D721Med (cell line): Measurements from ENCODE around the gene TNS1.

Experiments
- DNase-seq: peaks from one replicate; pipeline ENCODE4 v3.0.0; 2011; ENCODE audit warnings: low spot score; ENCODE audit not compliant: insufficient read length
- FAIRE-seq: peaks from 2 replicates; lab custom pipeline; 2011; peaks lifted over from hg19 to GRCh38; lab: Jason Lieb, UNC
- CTCF ChIP-seq: IDR thresholded peaks from 2 replicates; pipeline ENCODE4 v1.5.1; 2012; ENCODE audit warnings: mild to moderate bottlenecking, control low read depth; ENCODE audit not compliant: insufficient read depth; ENCODE audit errors: missing control alignments

TNS1 gene

GRCh38 chr2:218014706-218015585 is 12.2 kb upstream of the TNS1 start:
- DNase-seq (no peak), FAIRE-seq (no peak)
- no peak for TF ChIP-seq CTCF

GRCh38 chr2:218013289-218013688 is 10.5 kb upstream of the TNS1 start:
- FAIRE-seq (no peak), DNase-seq (no peak)
- TF ChIP-seq CTCF, result no peak

- TF ChIP-seq CTCF, result no peak
- FAIRE-seq (no peak), DNase-seq (no peak)
Observed at GRCh38 chr2:218012284-218012683, 9.5 kb upstream of the TNS1 start.

GRCh38 chr2:218011653-218012040 is 8.9 kb upstream of the TNS1 start:
- DNase-seq, result no peak
- TF ChIP-seq CTCF, result no peak
- FAIRE-seq, result no peak

- no peak for DNase-seq
- no peak for FAIRE-seq
- TF ChIP-seq CTCF, result no peak
Observed at GRCh38 chr2:218010984-218011652, 8.3 kb upstream of the TNS1 start.

GRCh38 chr2:218010140-218010983 is 7.6 kb upstream of the TNS1 start:
- FAIRE-seq, result no peak
- DNase-seq, result peak; percentile 50
- TF ChIP-seq CTCF, result no peak
